Keratinocyte (primary cell): ENCODE measurements around the gene SPON1. TPM values are rescaled to one million over a fixed set of nuclear protein-coding genes. Genes with fewer than 3 reads are reported as not detected.

ENCODE experiments used
- DNase-seq: peaks from one replicate; pipeline ENCODE4 v3.0.0-alpha.2; 2011; ENCODE audit warnings: low read depth, missing footprints, low spot score
- FAIRE-seq: peaks from 2 replicates; lab custom pipeline; 2011; peaks lifted over from hg19 to GRCh38; lab: Jason Lieb, UNC
- H2AFZ ChIP-seq: 2 replicates; pipeline ENCODE4 v1.6.0; 2012; ENCODE audit warnings: low read length, control low read depth, inconsistent platforms; ENCODE audit not compliant: control insufficient read depth
- H3K27ac ChIP-seq: 2 replicates; pipeline ENCODE4 v1.5.1; 2011; ENCODE audit warnings: low read length; ENCODE audit not compliant: control insufficient read depth, insufficient read depth
- H3K27me3 ChIP-seq: 3 replicates; pipeline ENCODE4 v1.6.0; 2011; ENCODE audit warnings: low read length; ENCODE audit not compliant: control insufficient read depth, insufficient read depth; ENCODE audit errors: extremely low read depth
- H3K36me3 ChIP-seq, 2 experiments: 2 replicates in 1 of 2; 3 replicates in 1 of 2; pipeline ENCODE4 v1.5.1; 2011; ENCODE audit warnings: low read length in 2 of 2, mild to moderate bottlenecking in 1 of 2; ENCODE audit not compliant: control insufficient read depth in 2 of 2, insufficient read depth in 2 of 2; ENCODE audit errors: extremely low read depth in 1 of 2
- H3K4me1 ChIP-seq: 3 replicates; pipeline ENCODE4 v1.5.1; 2011; ENCODE audit warnings: low read length; ENCODE audit not compliant: control insufficient read depth, insufficient read depth; ENCODE audit errors: extremely low read depth
- H3K4me2 ChIP-seq: 3 replicates; pipeline ENCODE4 v1.6.0; 2011; ENCODE audit warnings: low read depth, low read length; ENCODE audit not compliant: control insufficient read depth, insufficient read depth; ENCODE audit errors: extremely low read depth
- H3K4me3 ChIP-seq, 3 experiments: fragments of 200-600 bp in 1 of 3; sonication (generic) in 1 of 3; 2 replicates in 2 of 3; 3 replicates in 1 of 3; pipeline ENCODE4 v1.5.1; 2011 to 2016; ENCODE audit warnings: low read length in 3 of 3, mild to moderate bottlenecking in 3 of 3, control low read depth in 2 of 3, inconsistent platforms in 1 of 3, low read depth in 1 of 3, mixed read lengths in 1 of 3, mixed run types in 1 of 3, moderate library complexity in 1 of 3; ENCODE audit not compliant: control insufficient read depth in 2 of 3, insufficient read depth in 2 of 3; ENCODE audit errors: extremely low read depth in 1 of 3
- H3K79me2 ChIP-seq: 2 replicates; pipeline ENCODE4 v1.6.0; 2012; ENCODE audit warnings: low read length; ENCODE audit not compliant: control insufficient read depth, insufficient read depth
- H3K9ac ChIP-seq: 3 replicates; pipeline ENCODE4 v1.6.0; 2011; ENCODE audit warnings: low read length; ENCODE audit not compliant: control insufficient read depth, insufficient read depth; ENCODE audit errors: extremely low read depth
- H3K9me1 ChIP-seq: 3 replicates; pipeline ENCODE4 v1.6.0; 2011; ENCODE audit warnings: low read length; ENCODE audit not compliant: control insufficient read depth, insufficient read depth; ENCODE audit errors: extremely low read depth
- H3K9me3 ChIP-seq: 2 replicates; pipeline ENCODE4 v1.5.1; 2012; ENCODE audit warnings: low read depth, low read length; ENCODE audit not compliant: control insufficient read depth
- H4K20me1 ChIP-seq: 3 replicates; pipeline ENCODE4 v1.6.0; 2011; ENCODE audit warnings: low read length; ENCODE audit not compliant: control insufficient read depth, insufficient read depth; ENCODE audit errors: extremely low read depth
- CTCF ChIP-seq, 3 experiments: IDR thresholded peaks in 1 of 3; conservative IDR thresholded peaks in 1 of 3; optimal IDR thresholded peaks in 1 of 3; 2 replicates in 2 of 3; 3 replicates in 1 of 3; pipeline versions ENCODE3 to v1.5.1; 2011; ENCODE audit warnings: low read length in 3 of 3, mild to moderate bottlenecking in 3 of 3, moderate library complexity in 2 of 3, control low read depth in 1 of 3, inconsistent platforms in 1 of 3; ENCODE audit not compliant: insufficient read depth in 2 of 3; ENCODE audit errors: extremely low read depth in 1 of 3
- EZH2 ChIP-seq: IDR thresholded peaks from one replicate; pipeline ENCODE4 v1.6.1; 2012; ENCODE audit warnings: inconsistent platforms, mild to moderate bottlenecking, low read length, moderate library complexity
- dilution Hi-C: fragments of 300-500 bp; cut with MboI; formaldehyde crosslinking; loops from one replicate; pipeline ENCODE4 v1.7.0; 2020; ENCODE audit warnings: low sequenced_read_pairs; ENCODE audit not compliant: extremely low pct_ligation_motif_present
- polyA plus RNA-seq, 5 experiments: library from polyadenylated mRNA; depleted of rRNA in 3 of 5; stranded (reverse) in 3 of 5; stranded (forward) in 1 of 5; unstranded in 1 of 5; fragments of >200 nt; gene quantifications; 1 replicate in 1 of 5; 2 replicates in 3 of 5; 3 replicates in 1 of 5; pipeline versions ENCODE4 v1.2.1 to v1.2.3, GENCODE V29; 2011 to 2012; ENCODE audit warnings: missing spikeins in 2 of 5, low read depth in 1 of 5, low replicate concordance in 1 of 5

The SPON1 gene
- polyA plus RNA-seq, 1 donor (not counting 4 experiments of a cell fraction or from before 2014, with no cell fraction given): not detected

GRCh38 chr11:13941775-13942174, 20.7 kb upstream of the SPON1 start:
- Histone ChIP-seq H3K4me1 (peaks cover 38% of the 10 kb centered on the region), H3K79me2 (no peaks in the 10 kb centered on the region), H4K20me1 (no peaks in the 10 kb centered on the region), H3K9me1 (no peaks in the 10 kb centered on the region), H3K9me3 (no peaks in the 10 kb centered on the region), H3K4me2 (no peak overlapping the region), H2AFZ (no peak overlapping the region), H3K27me3 (no peaks in the 10 kb centered on the region), H3K4me3 (no peak overlapping the region), H3K27ac (no peak overlapping the region), H3K9ac (no peak overlapping the region), H3K36me3 (no peaks in the 10 kb centered on the region)
- no peak for FAIRE-seq
- dilution Hi-C loops: no loop called here
- no peak for DNase-seq
- TF ChIP-seq CTCF (optimal IDR thresholded peaks at IDR 0.05 in 1 of 3, IDR thresholded peaks at IDR 0.05 in 1 of 3, conservative IDR thresholded peaks at IDR 0.05 in 1 of 3; ENCODE audit: extremely low read depth in 1 of 3, insufficient read depth in 2 of 3, low read length in 3 of 3) (no peak), EZH2 (no peak)

DNA sequence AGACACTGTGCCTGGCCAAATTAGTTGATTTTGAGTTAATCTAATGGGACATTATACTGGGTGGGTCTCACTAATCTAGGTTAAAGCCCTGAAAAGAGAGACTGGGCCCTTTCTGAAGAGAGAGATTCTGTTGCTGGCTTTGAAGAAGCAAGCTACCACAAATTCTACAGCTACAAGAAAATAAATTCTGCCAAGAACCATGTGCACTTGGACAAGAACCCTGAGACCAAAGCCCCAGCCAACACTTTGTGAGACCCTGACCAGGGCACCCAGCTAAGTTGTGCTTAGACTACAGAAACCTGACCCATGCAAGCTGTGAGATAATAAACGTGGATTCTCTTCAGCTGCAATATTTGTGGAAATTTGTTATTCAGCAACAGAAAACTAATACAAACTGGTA, 20.1 kb upstream of the SPON1 start:
- Histone ChIP-seq H3K36me3 (no peaks in the 10 kb centered on the region), H3K9me3 (no peaks in the 10 kb centered on the region), H3K27me3 (no peaks in the 10 kb centered on the region), H3K9ac (no peak overlapping the region), H2AFZ (no peak overlapping the region), H3K79me2 (no peaks in the 10 kb centered on the region), H3K4me2 (peak overlapping the region; percentile 33), H3K27ac (no peak overlapping the region), H3K4me3 (no peak overlapping the region), H3K4me1 (peaks cover 38% of the 10 kb centered on the region), H4K20me1 (no peaks in the 10 kb centered on the region), H3K9me1 (no peaks in the 10 kb centered on the region)
- dilution Hi-C loops: no loop called here
- no peak for TF ChIP-seq CTCF (optimal IDR thresholded peaks at IDR 0.05 in 1 of 3, IDR thresholded peaks at IDR 0.05 in 1 of 3, conservative IDR thresholded peaks at IDR 0.05 in 1 of 3; ENCODE audit: extremely low read depth in 1 of 3, insufficient read depth in 2 of 3, low read length in 3 of 3)
- no peak for TF ChIP-seq EZH2
- FAIRE-seq (no peak), DNase-seq (no peak)
